NCI-H526 (cell line): ENCODE results near the gene PATJ.
"Not testable (repeated sequence)": the region's sequence is repeated elsewhere in the genome, so short reads cannot be mapped to it uniquely, and the experiment has no call there.

ENCODE experiments used
- DNase-seq, 2 experiments: peaks; one replicate each; lab custom pipeline; 2025; lab: John Stamatoyannopoulos, UW

The PATJ gene

DNA sequence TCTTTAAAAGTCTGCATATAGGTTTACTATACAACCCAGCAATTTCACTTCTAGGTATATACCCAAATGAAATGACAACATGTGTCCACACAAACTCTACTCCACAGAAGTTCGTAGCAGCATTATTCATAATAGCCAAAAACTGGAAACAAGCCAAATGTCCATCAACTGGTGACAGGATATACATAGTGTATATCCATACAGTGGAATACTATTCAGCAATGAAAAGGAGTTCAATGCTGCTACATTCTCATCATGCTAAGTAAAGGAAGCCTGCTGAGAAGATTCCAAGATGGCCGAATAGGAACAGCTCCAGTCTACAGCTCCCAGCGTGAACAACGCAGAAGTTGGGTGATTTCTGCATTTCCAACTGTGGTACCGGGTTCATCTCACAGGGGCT lies 200.6 kb downstream of the PATJ start:
- DNase-seq: no peak

DNA sequence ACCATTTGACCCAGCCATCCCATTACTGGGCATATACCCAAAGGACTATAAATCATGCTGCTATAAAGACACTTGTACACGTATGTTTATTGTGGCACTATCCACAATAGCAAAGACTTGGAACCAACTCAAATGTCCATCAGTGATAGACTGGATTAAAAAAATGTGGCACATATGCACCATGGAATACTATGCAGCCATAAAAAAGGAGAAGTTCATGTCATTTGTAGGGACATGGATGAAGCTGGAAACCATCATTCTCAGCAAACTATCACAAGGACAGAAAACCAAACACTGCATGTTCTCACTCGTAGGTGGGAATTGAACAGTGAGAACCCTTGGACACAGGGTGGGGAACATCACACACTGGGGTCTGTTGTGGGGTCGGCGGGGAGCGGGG lies 206.4 kb downstream of the PATJ start:
- DNase-seq: not testable (repeated sequence)

DNA sequence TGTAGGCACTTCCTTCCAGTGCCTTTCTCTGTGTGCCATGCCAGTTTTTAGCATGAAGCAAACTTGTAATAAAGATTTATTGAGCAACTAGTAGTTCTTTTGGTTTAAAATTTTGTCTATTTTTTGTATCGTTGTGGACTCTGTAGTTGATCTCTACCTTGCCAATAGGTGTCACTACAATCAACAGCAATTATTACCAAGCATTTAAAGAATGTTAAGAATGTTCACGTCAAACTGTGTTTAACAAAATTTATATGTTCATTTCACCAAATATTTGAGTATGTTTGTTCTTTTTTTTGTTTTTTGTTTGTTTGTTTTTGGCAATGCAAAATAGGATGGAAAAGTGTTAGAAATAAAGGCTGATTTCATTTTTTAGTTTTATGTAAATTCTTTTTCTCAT lies 208.1 kb downstream of the PATJ start:
- no peak for DNase-seq

DNA sequence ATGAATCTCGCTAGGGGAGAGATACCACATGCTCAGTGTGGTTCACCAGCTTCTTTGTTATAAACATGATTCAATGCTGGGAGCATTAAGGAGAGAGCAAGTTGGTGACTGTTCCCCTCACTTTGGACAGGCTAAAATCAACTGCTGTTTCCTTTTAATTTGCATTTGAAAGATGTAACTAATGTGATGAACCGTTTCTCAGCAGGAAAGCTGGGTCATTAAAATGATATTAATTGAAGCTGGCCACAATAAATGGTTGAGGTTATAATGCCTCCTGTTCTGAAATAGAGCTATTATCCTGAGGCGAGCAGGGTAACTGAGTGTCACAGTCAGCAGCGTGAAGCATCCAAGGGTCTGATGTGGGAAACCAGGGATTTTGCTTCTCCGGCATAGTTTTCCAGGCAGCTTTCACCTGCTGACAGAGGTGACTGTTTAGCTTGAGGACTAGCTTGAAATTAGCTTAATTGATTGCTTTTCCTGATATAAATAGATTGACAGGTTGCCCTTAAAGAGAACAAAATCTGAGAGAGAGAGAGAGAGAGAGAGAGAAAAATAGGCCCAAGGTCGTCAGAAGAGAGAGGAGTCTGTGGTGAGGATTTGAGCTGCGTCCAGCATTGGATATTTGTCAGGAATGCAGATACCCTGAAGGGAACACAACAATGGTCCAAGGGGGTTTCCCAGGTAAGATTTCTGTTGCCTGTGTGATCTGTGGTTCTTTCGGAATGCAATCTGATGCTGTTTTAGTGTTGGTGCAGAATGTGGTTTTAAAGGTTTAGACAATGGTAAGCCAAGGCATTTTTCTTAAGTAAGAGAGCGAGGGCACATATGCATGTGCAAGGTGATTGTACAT lies 209.7 kb downstream of the PATJ start:
- no peak for DNase-seq

DNA sequence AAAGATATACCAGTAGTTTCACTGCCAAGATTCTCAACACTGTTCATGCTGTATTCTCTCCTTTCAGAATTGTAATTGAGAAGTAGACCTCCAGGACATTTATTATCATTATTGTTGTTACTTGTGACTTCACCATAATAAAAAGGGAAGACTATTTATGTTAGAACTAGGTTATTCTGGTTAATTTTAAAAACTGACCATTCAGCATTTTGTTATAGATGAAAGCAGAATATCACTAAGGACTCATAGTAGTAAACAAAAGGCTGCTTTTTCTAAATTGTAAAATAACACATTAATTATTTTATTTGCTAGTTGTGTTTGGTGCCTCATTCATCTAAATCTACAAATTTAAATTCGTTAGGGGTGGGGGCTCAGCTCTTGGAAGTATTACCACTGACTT lies 210.4 kb downstream of the PATJ start:
- no peak for DNase-seq

DNA sequence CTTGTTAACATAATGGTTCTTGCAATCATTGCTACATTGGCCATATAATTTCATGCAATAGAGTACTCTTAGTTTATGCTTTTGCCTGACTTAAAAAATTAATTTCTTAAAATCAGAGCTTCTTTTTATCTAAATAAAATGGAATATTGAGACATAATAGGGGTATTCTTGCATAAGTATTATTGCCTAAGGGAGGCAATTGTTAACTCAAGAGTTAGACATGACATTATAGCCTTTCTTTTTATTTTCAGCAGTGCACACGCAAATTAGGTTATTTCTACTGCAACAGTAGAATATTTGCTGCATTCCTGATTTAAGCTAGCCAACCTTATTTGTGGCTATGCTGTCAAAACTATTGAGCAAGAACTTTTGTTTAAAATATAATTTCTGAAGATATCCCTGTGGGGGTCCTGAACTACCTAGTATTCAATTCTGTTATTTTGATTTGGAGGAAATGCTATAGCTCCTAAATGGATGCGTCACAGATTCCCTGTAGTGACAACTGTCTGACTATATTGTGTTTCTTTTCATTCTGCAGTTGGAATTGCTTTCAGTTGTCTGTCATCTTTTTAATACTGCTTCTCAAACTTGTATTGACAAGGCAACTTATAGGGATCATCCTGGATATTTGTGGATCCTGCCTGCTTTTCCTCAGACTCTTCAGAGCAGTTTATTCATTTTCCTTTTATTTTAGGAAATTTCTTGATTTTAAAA lies 211.0 kb downstream of the PATJ start:
- no peak for DNase-seq

DNA sequence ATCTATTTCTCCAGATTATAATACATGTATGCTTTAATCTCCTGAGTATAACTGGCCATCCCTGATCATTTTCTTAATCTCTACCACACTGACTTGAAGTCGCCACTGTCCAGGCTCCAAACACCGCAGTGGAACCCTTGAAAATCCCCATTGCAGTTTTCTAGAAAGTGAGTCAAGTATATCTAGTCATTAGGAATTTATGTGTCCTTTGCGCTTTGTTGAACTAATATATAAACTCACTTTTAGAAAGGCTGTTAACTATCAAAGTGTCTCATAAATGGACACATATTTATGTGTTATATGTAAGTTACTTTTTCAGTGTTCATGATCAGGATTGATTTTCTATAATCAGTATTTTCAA lies 211.5 kb downstream of the PATJ start:
- no peak for DNase-seq

DNA sequence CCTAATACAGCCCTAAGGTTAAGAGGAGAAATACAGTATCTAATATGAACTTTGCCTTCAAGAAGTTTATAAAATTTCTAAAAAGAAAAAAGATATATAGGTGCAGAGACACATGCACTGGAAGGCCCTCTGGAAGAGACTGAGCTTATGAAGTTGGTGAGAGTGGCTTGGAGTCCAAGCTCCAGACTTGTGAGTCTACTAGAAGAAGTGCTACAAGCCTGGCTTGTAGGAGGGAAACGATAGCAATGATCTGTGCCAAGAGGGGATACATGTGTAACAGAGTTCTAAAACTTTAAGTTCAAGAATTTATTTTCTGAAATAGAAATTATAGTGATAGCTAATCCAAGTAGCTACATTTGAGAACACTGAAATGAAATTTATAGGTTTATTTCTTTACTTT lies 213.0 kb downstream of the PATJ start:
- no peak for DNase-seq

DNA sequence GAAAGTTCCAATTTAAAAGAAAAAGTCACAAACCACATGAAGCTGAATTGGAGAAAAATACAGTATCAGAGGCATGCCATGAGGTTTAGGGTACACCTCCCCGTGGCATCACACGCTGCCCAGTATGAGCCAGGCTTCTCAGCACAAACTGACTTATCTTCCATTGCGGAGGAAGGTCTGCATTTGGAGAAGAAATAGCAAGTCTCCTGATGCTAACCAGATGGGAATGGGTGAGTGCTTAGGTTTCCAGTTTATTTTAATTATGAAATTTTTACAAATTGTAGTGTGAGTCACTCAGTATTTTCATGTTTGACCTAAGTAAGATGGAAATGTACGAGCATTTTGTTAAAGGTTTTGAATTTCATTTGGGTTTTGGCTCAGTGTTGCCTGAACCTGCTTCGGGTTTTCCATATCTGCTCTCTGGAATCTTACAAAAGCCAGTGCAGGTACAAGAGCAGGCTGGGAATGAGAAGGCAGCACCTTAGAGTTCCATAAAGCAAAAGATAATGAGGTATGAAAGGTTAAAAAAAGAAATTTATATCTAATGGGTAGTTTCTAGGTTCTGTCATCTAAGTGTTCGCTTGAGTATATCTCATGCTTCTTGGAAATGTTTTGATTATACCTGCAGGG lies 213.9 kb downstream of the PATJ start:
- DNase-seq: no peak

DNA sequence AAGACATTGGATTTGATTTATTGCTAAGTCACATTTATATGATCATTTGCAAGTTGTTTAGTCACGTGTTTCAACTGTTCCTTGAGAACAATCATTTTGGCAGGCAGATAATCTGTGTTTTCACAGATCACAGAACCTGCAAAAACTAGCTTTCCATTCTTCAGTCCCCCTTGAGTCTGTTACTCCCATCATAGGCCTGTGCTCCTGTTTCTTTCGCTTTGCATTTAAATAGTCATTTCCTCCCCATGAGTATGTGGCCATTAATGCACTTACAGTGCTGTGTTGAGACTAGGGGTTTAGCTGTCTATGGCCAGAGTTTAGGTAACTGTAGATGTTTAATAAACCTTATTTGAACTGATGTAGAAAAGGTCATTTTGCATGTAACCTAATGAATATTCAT lies 214.5 kb downstream of the PATJ start:
- DNase-seq: no peak

DNA sequence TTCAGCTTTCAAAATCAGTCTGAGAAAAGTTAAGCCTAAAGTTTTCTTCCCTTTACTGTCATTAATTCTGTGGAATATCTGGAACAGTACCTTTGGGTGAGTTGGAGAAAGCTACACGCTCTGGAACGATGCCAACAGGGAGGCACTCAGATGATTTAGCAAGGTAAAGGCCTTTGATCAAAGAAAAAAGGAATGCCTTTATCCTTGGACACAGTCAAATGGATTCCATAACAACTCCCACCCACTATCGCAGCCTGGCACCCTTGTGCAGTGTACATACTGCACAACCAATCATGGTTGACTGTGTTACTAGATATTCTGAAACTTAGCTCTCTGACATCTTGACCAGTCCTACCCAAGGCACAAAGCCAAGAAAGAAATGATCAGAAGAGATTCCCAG lies 218.7 kb downstream of the PATJ start:
- no peak for DNase-seq

DNA sequence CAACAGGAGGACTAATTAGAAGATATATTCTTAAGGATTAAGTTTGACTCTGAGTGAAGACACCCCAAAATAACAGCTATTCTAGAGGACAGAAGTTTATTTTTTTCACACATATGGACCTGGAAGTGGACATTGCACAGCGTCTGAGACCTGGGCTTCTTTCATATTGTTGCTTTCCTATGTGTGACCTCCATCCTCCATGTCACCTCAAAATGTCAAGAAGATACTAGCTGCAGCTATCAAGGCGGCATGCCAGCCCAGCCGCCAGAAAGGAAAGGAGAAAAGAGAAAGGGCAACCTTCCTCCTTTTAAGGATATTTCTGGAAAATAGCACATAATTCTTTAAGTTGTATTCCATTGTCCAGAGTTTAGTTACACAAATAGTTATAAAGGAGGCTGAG lies 220.4 kb downstream of the PATJ start:
- no peak for DNase-seq

DNA sequence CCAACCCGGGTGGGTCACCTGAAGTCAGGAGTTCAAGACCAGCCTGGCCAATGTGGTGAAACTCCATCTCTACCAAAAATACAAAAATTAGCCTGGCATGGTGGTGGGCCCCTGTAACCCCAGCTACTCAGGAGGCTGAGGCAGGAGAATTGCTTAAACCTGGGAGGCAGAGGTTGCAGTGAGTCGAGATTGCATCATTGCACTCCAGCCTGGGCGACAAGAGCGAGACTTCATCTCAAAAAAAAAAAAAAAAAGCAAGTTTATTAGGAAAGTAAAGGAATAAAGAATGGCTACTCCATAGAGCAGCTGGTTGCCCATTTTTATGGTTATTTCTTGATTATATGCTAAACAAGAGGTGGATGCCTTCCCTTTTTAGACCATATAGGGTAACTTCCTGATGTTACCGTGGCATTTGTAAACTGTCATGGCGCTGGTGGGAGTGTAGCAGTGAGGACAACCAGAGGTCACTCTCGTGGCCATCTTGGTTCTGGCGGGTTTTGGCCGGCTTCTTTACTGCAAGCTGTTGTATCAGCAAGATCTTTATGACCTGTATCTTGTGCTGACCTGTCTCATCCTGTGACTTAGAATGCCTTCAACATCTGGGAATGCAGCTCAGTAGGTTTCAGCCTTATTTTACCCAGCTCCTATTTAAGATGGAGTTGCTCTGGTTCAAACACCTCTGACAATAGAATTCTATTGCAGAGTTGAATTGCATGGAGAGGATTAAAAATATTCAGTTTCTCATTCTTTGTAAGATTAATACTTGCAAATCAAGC lies 224.4 kb downstream of the PATJ start:
- DNase-seq: not testable (repeated sequence)

DNA sequence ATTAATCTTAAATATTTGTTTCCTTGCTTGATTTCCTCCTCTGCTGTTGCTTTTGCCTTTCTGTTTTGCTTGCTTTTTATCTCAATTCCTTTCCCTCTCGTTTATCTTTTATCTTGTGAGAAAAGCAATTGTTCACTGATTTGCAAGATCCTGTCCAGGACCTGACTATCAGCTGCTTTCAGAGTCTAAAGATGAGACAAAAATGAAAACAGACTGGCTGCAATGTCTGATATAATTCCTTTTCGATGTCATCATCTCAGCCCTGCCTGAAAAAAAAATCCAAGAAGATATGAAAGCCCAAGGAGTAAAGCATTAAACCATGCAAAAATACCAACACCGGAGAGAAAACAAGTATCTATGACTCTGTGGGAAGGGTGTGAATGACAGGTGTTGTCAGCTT lies 225.5 kb downstream of the PATJ start:
- no peak for DNase-seq

DNA sequence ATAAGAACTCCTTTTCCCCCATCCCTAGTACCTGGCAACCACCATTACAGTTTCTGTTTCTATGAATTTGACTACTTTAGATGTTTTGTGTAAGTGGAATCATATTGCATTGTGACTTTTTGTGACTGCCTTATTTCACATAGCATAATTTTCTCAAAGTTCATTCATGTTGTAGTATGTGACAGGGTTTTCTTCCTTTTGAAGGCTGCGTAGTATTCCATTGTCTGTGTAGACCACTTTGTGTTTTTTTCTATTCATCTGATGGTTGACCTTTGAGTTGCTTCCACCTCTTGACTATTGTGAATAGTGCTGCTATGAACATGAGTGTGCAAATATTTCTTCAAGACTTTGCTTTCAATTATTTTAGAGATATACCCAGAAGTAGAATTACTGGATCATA lies 226.6 kb downstream of the PATJ start:
- no peak for DNase-seq

DNA sequence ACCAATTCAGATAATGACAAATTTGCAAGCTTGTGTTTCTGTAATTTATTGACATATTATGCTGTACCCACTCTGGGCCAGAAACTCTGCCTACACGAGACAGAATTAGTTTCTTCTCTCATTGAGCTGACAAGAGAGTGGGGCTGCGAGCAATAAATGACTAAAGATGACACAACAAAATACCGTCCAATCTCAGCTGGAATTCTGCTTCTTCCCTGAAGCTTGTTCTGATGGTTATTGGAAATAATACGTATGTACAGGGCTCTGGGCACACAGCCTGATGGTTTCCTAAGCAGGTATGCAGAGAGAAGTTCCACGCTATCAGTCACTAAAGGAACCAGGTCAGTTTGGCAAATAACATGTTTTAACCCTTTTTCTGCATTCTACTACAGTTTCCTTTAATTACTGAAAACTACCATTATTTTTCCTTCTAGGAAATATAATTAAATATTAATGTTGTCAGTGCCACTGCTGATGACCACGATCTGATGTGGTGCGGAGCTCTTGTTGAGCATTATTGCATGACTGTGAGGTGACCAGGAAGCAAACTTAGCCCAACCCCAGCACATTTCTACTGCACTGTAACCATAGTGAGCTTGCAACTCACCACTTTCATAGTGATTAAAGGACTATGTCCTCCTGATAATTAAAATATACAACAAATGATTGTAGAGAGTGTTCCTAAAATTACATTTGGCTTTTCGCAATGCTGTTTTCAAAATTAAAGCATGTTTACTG lies 231.0 kb downstream of the PATJ start:
- no peak for DNase-seq

DNA sequence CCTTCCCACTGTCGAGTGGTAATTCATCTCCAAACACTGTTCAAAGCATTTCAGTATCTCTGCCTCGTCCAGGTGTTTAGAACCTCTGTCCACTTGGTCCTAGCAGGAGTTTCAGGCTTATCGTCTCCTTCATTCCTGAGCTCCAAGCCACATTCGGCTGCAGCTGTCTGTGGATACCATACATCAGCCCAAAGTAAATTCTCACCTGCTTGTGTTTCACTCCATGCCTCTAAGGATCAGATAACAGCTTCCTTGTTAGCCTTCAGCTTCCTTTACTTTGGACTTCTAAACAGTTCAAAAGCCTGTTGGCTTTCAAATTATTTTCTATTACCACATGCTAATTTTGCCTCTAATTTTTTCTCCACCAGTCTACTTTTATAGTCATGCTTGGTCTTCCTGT lies 233.4 kb downstream of the PATJ start:
- DNase-seq: no peak

DNA sequence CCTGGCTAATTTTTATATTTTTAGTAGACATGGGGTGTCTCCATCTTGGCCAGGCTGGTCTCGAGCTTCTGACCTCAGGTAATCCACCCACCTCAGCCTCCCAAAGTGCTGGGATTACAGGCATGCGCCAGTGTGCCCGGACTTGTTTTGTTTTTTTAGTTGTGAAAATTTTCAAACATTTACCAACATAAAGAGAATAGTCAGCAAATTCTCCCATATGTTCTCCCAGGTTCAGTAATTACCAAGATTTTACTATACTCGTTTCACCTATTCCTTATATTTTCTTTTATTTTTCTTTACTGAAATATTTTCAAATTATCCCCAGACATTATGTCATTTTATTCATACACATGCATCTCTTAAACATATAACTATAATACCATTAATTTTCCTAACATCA lies 234.3 kb downstream of the PATJ start:
- no peak for DNase-seq

DNA sequence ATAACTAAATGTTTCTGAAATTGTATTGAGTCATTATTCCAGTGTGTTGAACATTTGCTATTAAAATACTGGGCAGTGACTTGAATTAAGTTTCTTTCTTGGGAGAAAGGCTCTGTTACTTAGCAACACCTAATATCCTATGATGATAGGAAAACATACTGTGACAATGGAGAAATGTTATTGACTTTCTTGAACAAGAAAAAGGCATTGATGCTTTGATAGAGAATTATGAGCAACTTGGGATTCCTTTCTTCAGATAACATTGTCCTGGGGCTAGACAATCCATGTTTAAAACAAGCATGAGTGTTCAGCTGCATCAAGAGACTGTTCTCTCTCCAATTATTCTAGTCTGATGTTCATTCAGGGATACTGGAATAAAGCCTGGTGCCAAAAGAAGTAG lies 236.5 kb downstream of the PATJ start:
- DNase-seq: no peak

DNA sequence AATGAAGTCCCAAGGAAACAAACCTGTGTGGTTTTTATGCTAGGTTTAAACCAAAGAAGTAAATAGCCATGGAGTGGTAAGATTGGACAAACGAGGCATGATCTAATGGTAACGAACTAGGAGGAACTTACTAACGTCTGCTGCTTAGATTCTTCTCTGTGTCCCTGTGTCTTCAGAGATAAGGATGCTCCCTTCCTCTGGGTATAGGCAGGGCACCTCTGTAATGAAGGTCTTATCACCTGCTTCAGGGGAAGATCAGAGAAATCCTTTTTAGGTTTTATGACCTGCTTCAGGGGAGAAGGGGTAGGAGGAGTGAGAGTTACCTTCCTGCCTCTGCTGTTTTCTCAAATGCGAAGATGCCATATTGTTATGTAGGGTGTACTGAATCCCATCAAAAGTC lies 237.4 kb downstream of the PATJ start:
- no peak for DNase-seq

DNA sequence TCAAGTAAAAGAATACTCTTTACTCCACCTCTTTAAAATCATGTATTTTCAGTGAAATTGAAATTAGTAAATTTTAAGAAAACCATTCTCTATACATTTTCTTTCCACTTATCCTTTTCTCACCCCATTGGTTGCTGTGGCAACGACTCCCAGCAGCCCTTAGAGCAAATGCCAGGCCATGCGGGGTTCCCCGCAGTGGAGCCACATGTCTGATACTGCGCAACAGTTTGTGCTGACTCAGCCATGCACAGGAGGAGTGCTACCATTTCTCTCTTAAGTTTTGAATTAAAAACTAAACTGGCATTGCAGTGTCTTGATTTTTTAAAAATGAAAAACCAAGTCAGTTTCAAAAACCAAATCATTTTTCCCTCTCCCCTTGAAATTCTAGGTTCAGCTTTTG lies 238.3 kb downstream of the PATJ start:
- no peak for DNase-seq
